Cardiac muscle cell (in vitro differentiated cells and primary cell): Measurements from ENCODE around the gene KIF12. TPM values are rescaled to one million over a fixed set of nuclear protein-coding genes. Genes with fewer than 3 reads are reported as not detected.

Experiments
- DNase-seq, 2 donors: peaks; one replicate each; pipeline versions ENCODE4 v3.0.0 to v3.0.0-alpha.2; 2010 to 2017; ENCODE audit warnings: low read depth in 1 of 2, low spot score in 1 of 2
- H3K27ac ChIP-seq: fragments of 200-600 bp; sonication (generic); 2 replicates; pipeline ENCODE4 v1.5.1; 2016
- H3K27me3 ChIP-seq: fragments of 200-600 bp; sonication (generic); 2 replicates; pipeline ENCODE4 v1.6.0; 2016; ENCODE audit warnings: control low read depth
- H3K36me3 ChIP-seq: fragments of 200-600 bp; sonication (generic); 2 replicates; pipeline ENCODE4 v1.5.1; 2016; ENCODE audit warnings: control low read depth
- H3K4me1 ChIP-seq: fragments of 200-600 bp; sonication (generic); 2 replicates; pipeline ENCODE4 v1.8.1; 2017; ENCODE audit warnings: low read depth, mild to moderate bottlenecking, mixed run types
- H3K4me3 ChIP-seq: fragments of 200-600 bp; sonication (generic); 2 replicates; pipeline ENCODE4 v1.5.1; 2016; ENCODE audit warnings: mild to moderate bottlenecking
- H3K9me3 ChIP-seq: fragments of 200-600 bp; sonication (generic); 2 replicates; pipeline ENCODE4 v1.5.1; 2017; ENCODE audit warnings: low read depth, mild to moderate bottlenecking, control low read depth
- polyA plus RNA-seq: library from polyadenylated mRNA; unstranded; fragments of >200 nt; fragmentation: Nextera tagmentation; extraction: Ambion mirVana; gene quantifications from 2 replicates; pipeline ENCODE4 v1.2.1, GENCODE V29; 2016
- total RNA-seq: library from RNA; depleted of rRNA; stranded (reverse); fragments of >200 nt; gene quantifications from 2 replicates; pipeline ENCODE4 v1.2.3, GENCODE V29; 2016
- TF ChIP-seq, protein P1 (sequence below): IDR thresholded peaks from 2 replicates; pipeline ENCODE4 v1.5.1; 2012; ENCODE audit warnings: low read depth, mild to moderate bottlenecking, low read length

The KIF12 gene
- total and polyA plus RNA-seq, 2 experiments from 2014 or later, result 0.64 to 1.1 TPM

DNA sequence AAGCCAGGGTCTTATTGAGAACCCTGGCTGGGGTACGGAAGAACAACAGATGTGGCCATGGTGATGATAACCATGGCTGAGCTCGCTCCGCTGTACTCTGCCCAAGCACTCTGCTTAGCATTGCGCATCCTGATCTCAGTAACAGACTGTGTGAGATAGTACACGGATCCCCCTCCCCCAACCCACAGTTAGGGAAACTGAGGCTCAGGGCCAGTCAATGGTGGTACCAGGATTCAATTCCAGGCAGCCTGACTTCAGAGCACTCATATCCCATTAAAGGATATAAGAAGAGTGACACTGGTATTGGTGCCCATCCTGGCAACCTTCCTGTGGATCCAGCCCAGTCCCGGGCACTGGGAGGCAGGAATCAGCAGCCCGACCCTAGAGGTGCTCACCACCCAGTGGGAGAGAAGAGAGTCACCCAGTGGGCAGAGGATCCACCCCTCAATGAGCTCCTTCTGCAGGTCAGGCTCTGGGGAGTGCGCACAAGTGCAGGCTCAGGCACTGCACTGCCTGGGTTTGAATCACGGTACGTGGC lies 26.5 kb upstream of the KIF12 start:
- Histone ChIP-seq H3K4me1 (peaks cover 23% of the 10 kb centered on the region), H3K4me3 (no peak overlapping the region), H3K9me3 (no peaks in the 10 kb centered on the region), H3K27me3 (no peaks in the 10 kb centered on the region), H3K27ac (no peak overlapping the region), H3K36me3 (no peaks in the 10 kb centered on the region)
- no peak for DNase-seq
- TF ChIP-seq, protein P1, sequence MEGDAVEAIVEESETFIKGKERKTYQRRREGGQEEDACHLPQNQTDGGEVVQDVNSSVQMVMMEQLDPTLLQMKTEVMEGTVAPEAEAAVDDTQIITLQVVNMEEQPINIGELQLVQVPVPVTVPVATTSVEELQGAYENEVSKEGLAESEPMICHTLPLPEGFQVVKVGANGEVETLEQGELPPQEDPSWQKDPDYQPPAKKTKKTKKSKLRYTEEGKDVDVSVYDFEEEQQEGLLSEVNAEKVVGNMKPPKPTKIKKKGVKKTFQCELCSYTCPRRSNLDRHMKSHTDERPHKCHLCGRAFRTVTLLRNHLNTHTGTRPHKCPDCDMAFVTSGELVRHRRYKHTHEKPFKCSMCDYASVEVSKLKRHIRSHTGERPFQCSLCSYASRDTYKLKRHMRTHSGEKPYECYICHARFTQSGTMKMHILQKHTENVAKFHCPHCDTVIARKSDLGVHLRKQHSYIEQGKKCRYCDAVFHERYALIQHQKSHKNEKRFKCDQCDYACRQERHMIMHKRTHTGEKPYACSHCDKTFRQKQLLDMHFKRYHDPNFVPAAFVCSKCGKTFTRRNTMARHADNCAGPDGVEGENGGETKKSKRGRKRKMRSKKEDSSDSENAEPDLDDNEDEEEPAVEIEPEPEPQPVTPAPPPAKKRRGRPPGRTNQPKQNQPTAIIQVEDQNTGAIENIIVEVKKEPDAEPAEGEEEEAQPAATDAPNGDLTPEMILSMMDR, result no peak

GRCh38 chr9:114124666-114125475 lies 25.8 kb upstream of the KIF12 start:
- H3K27me3 ChIP-seq, result no peaks in the 10 kb centered on the region
- TF ChIP-seq, protein P1, result no peak
- H3K4me3 ChIP-seq, result no peak overlapping the region
- no peaks in the 10 kb centered on the region for H3K9me3 ChIP-seq
- peaks cover 23% of the 10 kb centered on the region for H3K4me1 ChIP-seq
- peak in 1 of 2 donors; percentile 54 for DNase-seq
- H3K36me3 ChIP-seq, result no peaks in the 10 kb centered on the region
- peak overlapping the region; percentile 21 for H3K27ac ChIP-seq

- Histone ChIP-seq H3K27me3 (no peaks in the 10 kb centered on the region), H3K4me1 (peaks cover 23% of the 10 kb centered on the region), H3K27ac (no peak overlapping the region), H3K4me3 (no peak overlapping the region), H3K36me3 (no peaks in the 10 kb centered on the region), H3K9me3 (no peaks in the 10 kb centered on the region)
- TF ChIP-seq, protein P1, result no peak
- peak in 1 of 2 donors; percentile 24 for DNase-seq
Observed at GRCh38 chr9:114124138-114124537, 25.0 kb upstream of the KIF12 start.

- DNase-seq, result no peak
- Histone ChIP-seq H3K27ac (no peak overlapping the region), H3K9me3 (no peaks in the 10 kb centered on the region), H3K4me3 (no peak overlapping the region), H3K36me3 (no peaks in the 10 kb centered on the region), H3K27me3 (no peaks in the 10 kb centered on the region), H3K4me1 (peaks cover 27% of the 10 kb centered on the region)
- TF ChIP-seq, protein P1, result no peak
Observed at GRCh38 chr9:114123031-114123977, 24.2 kb upstream of the KIF12 start.
